Activated CD8-positive, alpha-beta memory T cell treated with anti-CD3 and anti-CD28 coated beads, Interleukin-2, amount 10 ng/mL, durations not matched to agents 7 days and 5 days (primary cell): ENCODE measurements around the gene GRIK4. TPM values are rescaled to one million over a fixed set of nuclear protein-coding genes. Genes with fewer than 3 reads are reported as not detected.

Source experiments
- ATAC-seq: fragments of 150-1000 bp; cut with Tn5 transposase; one replicate; pipeline ENCODE4 v1.10.0; 2021; ENCODE audit warnings: moderate library complexity
- CTCF ChIA-PET: fragments of 350-600 bp; sonication (Branson Sonifier 250); formaldehyde crosslinking; loops from one replicate; lab custom pipeline; 2021; ENCODE audit warnings: antibody characterized with exemption; lab: Charles Lee
- DNase-seq: peaks from one replicate; pipeline ENCODE4 v3.0.0-alpha.2; 2020
- H3K27ac Mint-ChIP-seq: one replicate; pipeline ENCODE4 v1.8.0; 2021; ENCODE audit warnings: mild to moderate bottlenecking, mixed read lengths
- H3K27me3 Mint-ChIP-seq: one replicate; pipeline ENCODE4 v1.8.0; 2021; ENCODE audit warnings: mixed read lengths
- H3K36me3 Mint-ChIP-seq: one replicate; pipeline ENCODE4 v1.8.0; 2021; ENCODE audit warnings: mild to moderate bottlenecking, mixed read lengths
- H3K4me1 Mint-ChIP-seq: one replicate; pipeline ENCODE4 v1.8.0; 2021; ENCODE audit warnings: mixed read lengths
- H3K4me3 Mint-ChIP-seq: one replicate; pipeline ENCODE4 v1.8.0; 2021; ENCODE audit warnings: mild to moderate bottlenecking, moderate library complexity, mixed read lengths
- H3K9me3 Mint-ChIP-seq: one replicate; pipeline ENCODE4 v1.8.0; 2022; ENCODE audit warnings: low read depth, mixed read lengths
- total RNA-seq, 2 experiments: library from RNA; stranded (reverse); gene quantifications; one replicate each; pipeline ENCODE4 v1.2.3, GENCODE V29; 2021

The GRIK4 gene
- total RNA-seq, 2 experiments from 2014 or later, result 0.21 TPM; not detected in 1

DNA sequence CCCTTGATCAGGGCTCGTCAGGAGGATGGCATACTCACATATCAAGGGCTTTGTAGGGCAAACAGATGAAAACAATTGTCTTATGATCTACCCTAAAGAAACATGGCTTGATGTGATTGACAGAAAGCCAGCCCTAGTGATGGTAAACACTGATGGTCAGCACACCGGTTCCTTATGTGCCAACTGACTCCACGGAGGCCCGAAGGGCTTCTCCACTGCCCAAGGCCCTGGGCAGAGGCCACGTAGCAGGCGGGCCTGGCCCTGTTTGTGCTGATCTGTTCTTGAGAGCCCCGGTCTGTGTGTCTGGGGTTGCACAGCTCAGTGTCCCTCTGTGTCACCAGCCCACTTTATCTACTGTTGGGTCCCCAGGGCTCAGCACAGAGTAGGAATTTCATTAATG is 115.2 kb downstream of the GRIK4 start:
- Mint-ChIP-seq H3K9me3 (no peaks in the 10 kb centered on the region), H3K36me3 (no peaks in the 10 kb centered on the region), H3K4me3 (no peak overlapping the region), H3K27ac (no peak overlapping the region), H3K27me3 (no peaks in the 10 kb centered on the region), H3K4me1 (no peaks in the 10 kb centered on the region)
- no peak for ATAC-seq
- CTCF ChIA-PET, result no interaction called here
- DNase-seq, result no peak

DNA sequence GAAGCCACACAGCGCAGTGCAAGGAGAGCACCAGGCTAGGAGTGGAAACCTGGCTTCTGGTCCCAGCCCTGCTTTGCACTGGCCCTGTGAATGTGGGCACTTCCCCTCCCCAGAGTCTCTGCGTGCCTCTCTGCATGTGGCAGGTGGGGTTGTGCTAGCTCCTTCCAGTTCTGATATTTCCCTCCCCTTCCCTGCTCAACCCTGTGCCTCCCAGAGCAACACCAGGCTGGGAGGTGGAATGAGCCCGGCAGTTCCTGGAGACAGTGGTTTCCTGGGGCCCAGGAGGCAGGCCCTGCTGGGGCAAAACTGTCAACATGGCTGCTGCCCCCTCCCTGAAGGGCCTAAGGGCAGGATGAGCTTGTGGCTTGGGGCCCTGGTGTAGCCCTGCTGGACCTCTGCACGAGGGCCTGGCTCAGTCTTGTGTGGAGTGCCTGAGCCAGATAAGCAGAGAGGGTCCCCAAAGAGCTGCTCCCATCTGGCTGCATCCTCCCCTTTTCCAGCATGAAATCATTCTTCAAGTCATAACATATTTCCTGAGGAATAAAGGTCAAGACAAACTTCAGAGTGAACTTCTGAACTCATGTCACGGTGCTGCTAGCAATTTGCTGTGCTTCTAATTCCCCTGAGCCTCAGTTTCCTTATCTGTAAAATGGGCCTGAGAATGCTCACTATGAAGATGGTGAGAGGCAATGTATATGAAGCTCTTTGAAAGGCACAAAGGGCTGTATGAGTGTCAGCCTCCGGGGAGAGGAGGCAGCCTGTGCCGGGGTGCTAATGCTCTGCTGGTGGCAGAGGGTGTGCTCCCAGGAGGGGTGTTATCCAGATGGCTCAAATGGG is 116.0 kb downstream of the GRIK4 start:
- Mint-ChIP-seq H3K4me3 (no peak overlapping the region), H3K27me3 (no peaks in the 10 kb centered on the region), H3K27ac (no peak overlapping the region), H3K4me1 (no peaks in the 10 kb centered on the region), H3K36me3 (no peaks in the 10 kb centered on the region), H3K9me3 (no peaks in the 10 kb centered on the region)
- DNase-seq (no peak), ATAC-seq (no peak)
- CTCF ChIA-PET, result no interaction called here

GRCh38 chr11:120629407-120630080 is 118.0 kb downstream of the GRIK4 start:
- H3K4me3 Mint-ChIP-seq, result no peak overlapping the region
- DNase-seq (no peak), ATAC-seq (no peak)
- H3K36me3 Mint-ChIP-seq, result no peaks in the 10 kb centered on the region
- H3K9me3 Mint-ChIP-seq, result no peaks in the 10 kb centered on the region
- H3K27ac Mint-ChIP-seq, result no peak overlapping the region
- no peaks in the 10 kb centered on the region for H3K27me3 Mint-ChIP-seq
- no peaks in the 10 kb centered on the region for H3K4me1 Mint-ChIP-seq
- CTCF ChIA-PET, result no interaction called here

DNA sequence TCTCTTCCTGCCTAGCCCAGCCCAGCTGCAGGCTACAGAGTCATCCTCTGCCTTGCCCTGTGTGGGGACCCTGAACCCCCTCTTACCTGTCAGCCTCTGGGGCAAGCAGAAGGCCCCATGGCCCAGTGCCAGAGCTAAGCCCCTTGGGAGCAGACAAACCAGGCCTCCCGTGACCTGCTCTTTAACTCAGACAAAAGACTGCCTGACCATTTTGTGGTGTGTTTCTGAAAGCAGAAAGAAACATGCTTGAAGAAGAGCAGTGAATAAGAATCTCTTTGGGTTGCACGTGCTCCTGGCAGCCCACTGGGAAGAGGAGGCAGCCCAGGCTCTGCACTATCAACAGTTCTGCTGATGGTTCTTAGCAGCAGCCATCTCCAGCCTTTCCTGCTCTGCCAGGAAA is 118.6 kb downstream of the GRIK4 start:
- Mint-ChIP-seq H3K36me3 (no peaks in the 10 kb centered on the region), H3K4me1 (no peaks in the 10 kb centered on the region), H3K4me3 (no peak overlapping the region), H3K27ac (no peak overlapping the region), H3K27me3 (no peaks in the 10 kb centered on the region), H3K9me3 (no peaks in the 10 kb centered on the region)
- DNase-seq (no peak), ATAC-seq (no peak)
- CTCF ChIA-PET, result no interaction called here

DNA sequence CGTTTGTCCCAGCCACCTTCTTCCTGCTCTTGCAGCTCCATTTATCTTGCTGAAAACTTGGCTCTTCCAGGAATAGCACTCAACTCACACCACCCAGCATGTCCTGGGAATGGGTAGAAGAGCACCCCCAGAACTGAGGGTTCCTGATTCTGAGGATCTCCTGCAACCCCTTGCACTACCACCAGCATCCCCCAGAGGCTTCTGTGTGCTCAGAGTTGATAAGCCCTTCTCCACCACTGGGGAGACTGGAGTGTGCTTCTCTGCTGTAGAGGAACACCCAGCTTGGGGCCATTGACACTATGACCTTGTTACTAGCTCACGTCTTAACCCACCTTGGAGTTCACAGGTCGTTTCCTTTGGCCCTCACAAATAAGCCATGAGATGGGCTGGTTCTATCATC is 121.0 kb downstream of the GRIK4 start:
- H3K27ac Mint-ChIP-seq, result no peak overlapping the region
- no peak for DNase-seq

GRCh38 chr11:120633616-120634393 is 122.3 kb downstream of the GRIK4 start:
- ATAC-seq, result no peak
- Mint-ChIP-seq H3K27ac (no peak overlapping the region), H3K4me3 (no peak overlapping the region), H3K9me3 (no peaks in the 10 kb centered on the region), H3K27me3 (no peaks in the 10 kb centered on the region), H3K36me3 (no peaks in the 10 kb centered on the region), H3K4me1 (no peaks in the 10 kb centered on the region)
- CTCF ChIA-PET, result no interaction called here
- DNase-seq, result no peak

More for the DNA sequence above, 121.0 kb downstream of the GRIK4 start:
- no peak for ATAC-seq
- H3K4me1 Mint-ChIP-seq, result no peaks in the 10 kb centered on the region
- CTCF ChIA-PET, result no interaction called here
- H3K4me3 Mint-ChIP-seq, result no peak overlapping the region
- no peaks in the 10 kb centered on the region for H3K27me3 Mint-ChIP-seq
- no peaks in the 10 kb centered on the region for H3K9me3 Mint-ChIP-seq
- no peaks in the 10 kb centered on the region for H3K36me3 Mint-ChIP-seq

DNA sequence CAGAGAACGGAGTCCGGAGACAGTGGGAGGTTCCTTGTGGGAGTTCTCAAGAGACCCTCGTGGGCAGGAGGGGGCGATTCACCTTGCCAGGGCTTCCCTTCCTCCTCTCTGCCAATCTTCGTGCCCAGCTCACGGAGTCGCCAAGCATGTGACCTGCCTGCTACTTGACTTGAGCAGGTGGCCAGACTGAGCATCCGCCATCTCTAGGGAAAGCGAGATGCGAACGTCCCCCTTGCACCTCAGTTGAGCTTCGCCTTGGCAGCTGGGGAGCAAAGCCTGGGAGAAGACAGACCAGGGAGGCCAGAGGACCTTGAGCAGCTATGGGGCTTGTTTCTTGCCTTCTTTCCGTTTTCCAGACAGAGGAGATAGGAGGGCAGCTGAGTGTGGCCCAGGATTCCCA is 123.2 kb downstream of the GRIK4 start:
- Mint-ChIP-seq H3K36me3 (no peaks in the 10 kb centered on the region), H3K27me3 (no peaks in the 10 kb centered on the region), H3K4me3 (no peak overlapping the region), H3K27ac (no peak overlapping the region), H3K4me1 (no peaks in the 10 kb centered on the region), H3K9me3 (no peaks in the 10 kb centered on the region)
- ATAC-seq (no peak), DNase-seq (no peak)
- CTCF ChIA-PET, result no interaction called here

DNA sequence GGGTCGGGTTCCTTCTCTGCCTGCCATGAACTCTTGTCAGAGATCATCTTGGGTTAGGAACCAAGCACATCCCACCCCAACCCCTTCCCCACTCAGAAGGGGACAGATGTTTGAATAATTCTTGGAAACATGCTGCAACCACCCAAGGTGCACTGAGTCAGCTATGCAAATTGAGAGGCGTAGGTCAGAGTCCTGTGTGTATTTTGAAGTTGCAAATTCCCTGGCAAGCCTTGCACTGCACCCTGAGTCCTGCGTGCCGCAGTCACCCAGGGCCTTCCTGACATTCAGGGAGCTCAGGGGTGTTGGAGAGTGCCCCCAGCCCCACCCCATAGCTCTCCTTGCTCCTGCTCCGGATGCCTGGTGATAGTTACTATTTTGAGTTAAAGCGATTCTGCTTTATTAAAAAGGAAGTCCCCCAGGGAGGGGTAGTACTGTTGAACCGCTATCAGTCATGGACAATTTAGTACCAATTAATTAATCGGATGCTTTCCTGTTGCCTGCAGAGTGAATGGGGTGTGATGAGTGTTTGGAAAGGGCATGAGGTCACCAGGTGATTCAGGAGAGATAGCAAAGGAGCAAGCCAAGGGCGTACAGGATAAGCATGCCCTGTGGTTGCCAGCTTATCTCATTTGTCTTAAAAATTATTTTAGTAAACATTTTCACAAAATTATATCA is 123.7 kb downstream of the GRIK4 start:
- CTCF ChIA-PET, result no interaction called here
- ATAC-seq (no peak), DNase-seq (no peak)
- H3K9me3 Mint-ChIP-seq, result no peaks in the 10 kb centered on the region
- H3K4me3 Mint-ChIP-seq, result no peak overlapping the region
- no peaks in the 10 kb centered on the region for H3K4me1 Mint-ChIP-seq
- no peaks in the 10 kb centered on the region for H3K27me3 Mint-ChIP-seq
- H3K36me3 Mint-ChIP-seq, result no peaks in the 10 kb centered on the region
- H3K27ac Mint-ChIP-seq, result no peak overlapping the region

DNA sequence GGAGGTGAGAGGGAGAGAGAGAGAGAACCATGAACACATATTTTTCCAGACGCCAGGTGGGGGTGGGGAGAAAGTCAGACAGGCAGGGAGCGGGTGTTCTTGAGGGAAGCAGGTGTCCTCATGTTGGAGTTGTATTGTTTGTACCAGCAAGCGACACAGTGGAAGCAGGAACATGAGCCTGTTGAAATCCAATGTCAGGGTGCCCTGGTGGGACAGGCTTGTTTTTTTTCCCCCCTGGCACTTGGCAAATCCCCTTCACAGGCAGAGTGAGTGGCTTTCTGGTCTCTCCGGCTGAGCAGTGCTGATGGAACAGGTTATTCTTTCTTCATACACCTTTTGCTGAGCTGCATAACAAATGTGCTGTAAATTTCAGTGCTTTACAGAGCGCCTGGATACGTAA is 125.6 kb downstream of the GRIK4 start:
- H3K4me3 Mint-ChIP-seq, result no peak overlapping the region
- ATAC-seq (no peak), DNase-seq (no peak)
- no peaks in the 10 kb centered on the region for H3K9me3 Mint-ChIP-seq
- CTCF ChIA-PET, result interaction anchor here (0.7 kb wide), 1 partner anchor 580 kb away, joined by 3 read pairs; no protein-coding TSS in a partner anchor
- H3K27me3 Mint-ChIP-seq, result peaks cover 4% of the 10 kb centered on the region
- no peak overlapping the region for H3K27ac Mint-ChIP-seq
- no peaks in the 10 kb centered on the region for H3K4me1 Mint-ChIP-seq
- H3K36me3 Mint-ChIP-seq, result no peaks in the 10 kb centered on the region

DNA sequence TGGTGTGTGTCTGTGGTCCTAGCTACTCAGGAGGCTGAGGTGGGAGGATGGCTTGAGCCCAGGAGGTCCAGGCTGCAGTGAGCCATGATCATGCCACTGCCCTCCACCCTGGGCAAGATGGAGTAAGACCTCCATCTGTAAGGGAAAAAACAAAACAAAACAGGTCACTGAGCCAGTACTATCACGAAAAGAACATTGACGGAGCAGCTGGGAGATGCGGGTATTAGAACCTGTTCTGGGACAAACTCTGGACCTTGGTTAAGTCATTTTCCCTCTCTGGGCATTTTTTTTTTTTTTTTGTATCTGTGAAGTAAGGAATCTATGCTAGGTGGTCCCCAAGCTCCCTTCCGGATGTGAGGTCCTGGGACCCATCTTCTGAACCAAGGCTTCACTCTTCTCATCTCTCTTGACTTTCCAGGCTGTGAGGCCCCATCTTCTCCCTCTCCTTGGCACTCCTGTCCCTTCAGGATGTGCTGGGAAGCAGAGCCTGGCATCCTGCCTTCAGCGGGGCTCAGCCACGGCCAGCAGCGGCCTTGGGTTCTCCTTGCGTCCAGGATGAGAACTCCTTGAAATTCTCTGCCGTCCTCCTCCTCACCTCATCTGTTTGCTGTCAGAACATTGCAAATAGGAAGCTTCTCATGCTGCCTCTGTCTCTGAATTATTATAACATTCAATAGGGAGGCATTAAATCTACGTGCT is 130.8 kb downstream of the GRIK4 start:
- Mint-ChIP-seq H3K27me3 (peaks cover 9% of the 10 kb centered on the region), H3K4me3 (no peak overlapping the region), H3K9me3 (no peaks in the 10 kb centered on the region), H3K4me1 (no peaks in the 10 kb centered on the region), H3K36me3 (no peaks in the 10 kb centered on the region), H3K27ac (no peak overlapping the region)
- no peak for ATAC-seq
- no peak for DNase-seq
- CTCF ChIA-PET, result no interaction called here

DNA sequence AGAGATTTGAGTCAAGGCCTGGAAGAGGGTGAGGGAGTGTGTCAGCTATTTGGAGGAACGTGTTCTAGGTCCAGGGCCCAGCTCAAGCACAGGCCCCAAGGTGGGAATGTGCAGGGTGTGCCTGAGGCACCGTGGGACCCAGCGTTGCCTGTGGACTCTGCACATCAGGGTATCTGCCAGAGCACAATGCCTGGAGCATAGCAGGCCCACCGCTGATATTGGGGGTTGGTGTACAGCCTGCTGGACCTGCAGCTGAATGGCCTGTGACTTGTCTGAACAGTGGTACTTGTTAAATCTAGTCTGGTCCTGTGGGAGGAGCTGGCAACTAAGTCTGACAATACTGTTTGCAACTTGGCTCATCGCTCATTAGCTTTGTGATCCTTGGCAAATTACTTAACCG is 131.7 kb downstream of the GRIK4 start:
- no peaks in the 10 kb centered on the region for H3K9me3 Mint-ChIP-seq
- CTCF ChIA-PET, result no interaction called here
- peaks cover 9% of the 10 kb centered on the region for H3K27me3 Mint-ChIP-seq
- H3K36me3 Mint-ChIP-seq, result no peaks in the 10 kb centered on the region
- H3K4me3 Mint-ChIP-seq, result no peak overlapping the region
- no peak for DNase-seq
- no peak overlapping the region for H3K27ac Mint-ChIP-seq
- no peak for ATAC-seq
- H3K4me1 Mint-ChIP-seq, result no peaks in the 10 kb centered on the region

DNA sequence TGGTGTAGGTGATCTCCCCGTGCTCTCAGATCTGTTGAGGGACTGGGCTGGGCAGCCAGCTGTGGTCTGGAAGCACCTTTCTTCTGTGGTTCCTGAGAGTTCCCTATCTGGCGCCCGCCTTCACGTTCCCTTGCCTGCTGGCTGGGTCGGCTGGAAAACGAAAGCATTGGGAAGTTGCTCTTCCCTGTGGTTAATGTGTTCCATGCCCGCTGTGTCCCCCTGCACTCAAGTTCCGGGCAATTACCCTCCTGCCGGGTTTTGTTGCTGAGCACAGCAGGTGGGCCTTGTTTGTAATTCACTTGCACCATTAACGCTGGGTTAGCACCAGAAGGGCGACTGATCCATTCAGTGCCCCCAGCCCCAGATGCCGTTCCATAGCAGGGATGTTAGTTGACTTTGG is 134.1 kb downstream of the GRIK4 start:
- Mint-ChIP-seq H3K4me1 (no peaks in the 10 kb centered on the region), H3K36me3 (no peaks in the 10 kb centered on the region), H3K9me3 (no peaks in the 10 kb centered on the region), H3K4me3 (no peak overlapping the region), H3K27ac (no peak overlapping the region), H3K27me3 (peaks cover 9% of the 10 kb centered on the region)
- no peak for DNase-seq
- no peak for ATAC-seq
- CTCF ChIA-PET, result no interaction called here

DNA sequence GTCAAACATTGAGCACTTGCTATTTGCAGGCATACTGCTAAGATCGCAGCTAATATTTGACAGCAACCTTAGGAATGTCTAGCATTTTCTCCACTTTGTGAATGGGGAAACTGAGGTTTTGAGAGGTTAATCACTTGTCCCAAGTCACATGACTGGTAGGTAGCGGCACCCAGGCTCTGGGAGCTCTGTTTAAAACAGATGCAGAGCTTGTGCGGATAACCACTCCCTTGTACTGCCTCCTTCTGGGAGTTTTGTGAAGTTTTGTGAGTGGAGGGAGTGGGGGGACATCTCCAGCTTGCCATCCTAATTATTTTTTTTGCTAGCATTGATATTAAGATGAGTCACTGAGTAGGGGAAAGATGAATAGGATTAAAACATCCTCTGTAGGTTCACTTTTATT is 134.7 kb downstream of the GRIK4 start:
- Mint-ChIP-seq H3K36me3 (no peaks in the 10 kb centered on the region), H3K27me3 (peaks cover 9% of the 10 kb centered on the region), H3K27ac (no peak overlapping the region), H3K4me1 (no peaks in the 10 kb centered on the region), H3K4me3 (no peak overlapping the region), H3K9me3 (no peaks in the 10 kb centered on the region)
- DNase-seq, result no peak
- ATAC-seq, result no peak
- CTCF ChIA-PET, result no interaction called here
